ENCODE results near the gene GFER. TPM values are rescaled to one million over a fixed set of nuclear protein-coding genes. Genes with fewer than 3 reads are reported as not detected.

The GFER gene
- total and polyA plus RNA-seq, 10 of the 15 experiments (the other 5 are each of a cell fraction or from before 2014, with no cell fraction given): 2.4 to 57.7 (median 31.3) TPM

- BruUV-seq (replicated peaks): no TSS peak
- H2AFZ ChIP-seq (ENCODE audit: control insufficient read depth, low read depth, low read length): no peak overlapping the region
- intact Hi-C loops (cut with micrococcal nuclease; ENCODE audit: unreplicated experiment): no loop called here
Observed at GRCh38 chr16:2003231-2003826, 19.3 kb downstream of the GFER start.

More at GRCh38 chr16:2003231-2003826, 19.3 kb downstream of the GFER start:
- in situ Hi-C loops (cut with MboI): no loop called here
- peak overlapping the region; percentile 38; the same call in 1 of the 2 replicates for H3K4me2 ChIP-seq (ENCODE audit: control insufficient read depth, insufficient read depth)
- H3K36me3 ChIP-seq (ENCODE audit: control insufficient read depth in 2 of 2, insufficient read depth in 2 of 2, low read length in 1 of 2): peaks cover 0 to 45% of the 10 kb centered on the region in 2 experiments; a peak in 3 of 4 replicates
- H3K4me3 ChIP-seq: no peak overlapping the region
- peaks cover 45% of the 10 kb centered on the region for H3K79me2 ChIP-seq (ENCODE audit: control insufficient read depth, insufficient read depth, low read length)
- ChIA-PET CTCF (interaction anchor here (0.6 to 4.3 kb wide), 18 partner anchors 10 to 484 kb away, joined by 3 to 54 read pairs (median 5); partner anchors contain the start of genes NDUFB10, NOXO1, NUBP2 and SPSB3), POLR2A (interaction anchor here (0.8 to 2.2 kb wide), 6 partner anchors 10 to 152 kb away, joined by 4 to 10 read pairs (median 4); partner anchors contain the start of genes NOXO1 and TRAF7), SMC1A (ENCODE audit: uncharacterized antibody, unreplicated experiment) (interaction anchor here (1.0 to 2.1 kb wide), 5 partner anchors 14 to 152 kb away, joined by 3 to 14 read pairs (median 4); partner anchors contain the start of gene TRAF7), RAD21 (ENCODE audit: unreplicated experiment) (interaction anchor here (0.6 to 2.5 kb wide), 4 partner anchors 11 to 152 kb away, joined by 3 to 14 read pairs (median 4); partner anchors contain the start of gene RPL3L)
- no peak overlapping the region for H3K27ac ChIP-seq (ENCODE audit: control insufficient read depth, insufficient read depth)
- no peak for DNase-seq (ENCODE audit: low read depth, low spot score)
- H4K20me1 ChIP-seq (ENCODE audit: control insufficient read depth, insufficient read depth): peaks cover 6% of the 10 kb centered on the region
- H3K9ac ChIP-seq (ENCODE audit: control insufficient read depth, insufficient read depth, low read length): no peak overlapping the region
- no peaks in the 10 kb centered on the region for H3K9me3 ChIP-seq (replicated peaks; ENCODE audit: control insufficient read depth, insufficient read depth, low read length)
- no peaks in the 10 kb centered on the region for H3K27me3 ChIP-seq (replicated peaks in 1 of 2; ENCODE audit: control insufficient read depth in 2 of 2, insufficient read depth in 2 of 2, low read length in 1 of 2)
- ATAC-seq: no peak
- no peak for FAIRE-seq
- TF ChIP-seq ELK1 (IDR thresholded peaks at IDR 0.05; ENCODE audit: low read depth, low read length) (no peak), POLR2A (IDR thresholded peaks at IDR 0.05; ENCODE audit: low read depth, low read length) (peak; percentile 0; the same call in 1 of the 2 replicates), PKNOX1 (IDR thresholded peaks at IDR 0.05) (no peak), ZNF622 (IDR thresholded peaks at IDR 0.05) (no peak), HDAC6 (IDR thresholded peaks at IDR 0.05; ENCODE audit: unreplicated experiment) (no peak)
- WGBS (ENCODE audit: insufficient coverage, insufficient replicate concordance, low lambda C conversion rate, missing lambda C conversion rate): 52% methylated on average over 8 of the region's 8 CpGs
- H3K4me1 ChIP-seq (ENCODE audit: control insufficient read depth, insufficient read depth, low read length): peaks cover 15% of the 10 kb centered on the region
